GM21526 (cell line): ENCODE measurements around the gene PKNOX2.

Experiments used
- ATAC-seq: cut with Tn5 transposase; IDR thresholded peaks from one replicate; pipeline ENCODE4 v1.9.1; 2021; ENCODE audit warnings: moderate library complexity; ENCODE audit not compliant: unreplicated experiment, low FRiP score

PKNOX2 gene

DNA sequence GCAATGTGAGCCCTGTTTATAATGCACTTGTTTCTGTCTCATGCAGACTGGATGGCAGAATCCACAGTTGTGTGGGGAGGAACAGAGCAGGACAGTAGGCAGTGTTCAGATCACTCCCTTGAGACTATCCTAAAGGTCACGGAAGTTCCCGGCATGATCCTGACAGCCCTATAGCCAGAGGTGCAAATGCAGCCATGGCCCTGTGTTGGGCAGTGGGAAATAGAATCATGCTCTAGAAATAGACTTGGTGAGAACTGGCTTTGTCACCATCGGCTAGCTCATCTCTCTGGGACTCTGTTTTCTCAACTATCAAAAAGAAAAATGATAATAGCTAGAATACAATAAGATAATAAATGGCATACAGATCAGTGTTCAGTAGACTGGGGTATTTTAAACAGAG lies 208.4 kb downstream of the PKNOX2 start:
- ATAC-seq: no peak

DNA sequence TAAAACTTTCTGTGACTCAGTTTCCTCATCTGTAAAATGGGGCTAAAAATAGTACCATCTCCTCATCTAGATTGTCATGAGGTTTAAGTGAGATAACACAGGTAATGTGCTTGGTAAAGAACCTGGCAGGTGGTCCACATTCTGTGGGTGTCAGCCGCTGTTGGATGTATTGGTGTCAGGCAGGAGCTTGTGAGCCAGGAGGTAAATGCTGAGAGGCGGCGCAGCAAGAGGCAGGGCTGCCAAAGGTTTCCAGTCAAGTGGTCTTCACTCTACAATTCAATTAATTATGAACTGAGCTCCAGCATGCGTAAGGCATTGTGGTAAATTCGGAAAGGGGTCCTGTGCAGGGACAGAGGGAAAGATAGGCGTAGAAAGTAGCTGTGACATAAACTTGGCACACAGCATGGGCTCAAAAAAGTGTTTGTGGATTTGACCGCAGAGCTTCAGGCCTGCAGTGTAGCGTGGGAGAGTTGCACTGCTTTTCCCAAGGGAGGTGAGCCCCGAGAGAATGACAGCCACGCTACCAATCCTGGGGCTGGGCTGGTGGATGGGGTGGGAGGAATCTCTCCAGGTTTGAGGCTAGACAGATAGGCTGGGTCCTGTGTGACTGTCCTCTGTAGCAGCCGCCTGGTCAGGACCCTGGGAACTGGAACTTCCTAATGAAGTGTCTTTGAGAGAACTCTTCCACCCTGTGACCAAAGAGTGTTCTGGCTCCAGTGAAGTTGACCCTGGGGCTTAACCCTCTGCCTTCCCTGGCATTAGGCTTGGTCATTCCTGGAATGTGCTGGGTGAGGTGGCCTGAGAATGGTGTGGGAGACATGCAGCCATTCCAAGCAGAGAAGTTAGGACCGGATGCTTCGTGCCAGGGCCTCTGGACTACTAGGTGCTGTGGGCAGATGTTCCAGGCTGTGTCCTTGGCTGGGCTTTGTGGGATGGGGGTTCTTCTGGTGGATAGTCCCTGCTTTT lies 209.2 kb downstream of the PKNOX2 start:
- no peak for ATAC-seq

DNA sequence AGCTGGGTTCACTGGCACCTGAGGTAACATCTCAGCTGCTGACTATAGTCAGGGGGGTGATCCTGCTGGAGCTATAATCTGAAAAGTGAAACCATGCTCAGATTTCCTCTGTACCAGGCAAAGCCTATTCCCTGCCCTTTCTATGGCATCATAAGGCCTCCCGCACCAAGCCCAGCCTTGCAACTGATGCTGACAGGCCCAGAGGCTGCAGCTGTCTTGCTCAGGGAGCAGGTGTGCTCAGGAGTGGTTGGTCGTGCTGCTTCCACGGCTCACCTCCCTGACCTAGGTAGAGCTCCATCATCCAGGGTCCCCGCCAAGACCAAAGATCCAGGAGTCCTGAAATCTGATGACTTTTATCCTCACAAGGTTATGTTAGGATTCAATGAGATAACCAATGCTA lies 209.8 kb downstream of the PKNOX2 start:
- ATAC-seq: no peak

DNA sequence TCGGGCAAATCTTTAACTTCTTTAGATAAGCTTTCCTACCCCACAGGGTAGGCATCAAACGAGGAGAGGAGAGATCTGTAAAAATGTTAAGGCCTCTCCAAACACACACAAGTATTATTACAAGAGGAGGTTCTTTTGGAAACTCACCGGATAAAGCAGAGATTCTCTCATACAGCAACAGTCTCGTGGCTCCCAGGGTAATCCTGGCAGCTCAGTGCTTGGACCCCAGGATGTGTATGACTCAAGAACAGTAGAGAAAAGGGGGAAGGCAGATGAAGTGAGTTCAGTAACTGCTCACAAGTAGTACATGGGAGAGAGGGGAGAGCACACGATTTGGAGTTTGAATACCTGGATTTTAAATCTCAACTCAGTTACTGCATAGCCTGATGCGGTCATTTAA lies 210.6 kb downstream of the PKNOX2 start:
- no peak for ATAC-seq

DNA sequence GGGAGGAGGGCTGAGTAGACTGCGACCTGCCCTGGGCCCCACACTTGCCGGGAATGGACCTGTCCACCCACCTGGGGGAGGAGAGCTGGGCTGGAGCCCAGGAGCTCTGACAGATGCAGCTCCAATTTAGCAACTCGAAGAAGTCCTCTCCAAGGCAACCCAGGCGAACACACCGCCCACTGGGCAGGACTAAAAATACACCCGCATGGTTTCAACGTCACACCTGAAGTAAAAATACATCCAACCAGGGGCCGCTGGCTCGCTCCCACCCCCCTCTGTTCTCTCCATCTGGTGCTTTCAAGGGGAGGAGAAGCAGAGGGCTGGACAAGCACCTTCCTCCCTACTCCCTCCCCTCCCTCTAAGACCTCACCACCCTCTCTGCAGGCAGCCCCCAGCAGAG lies 211.6 kb downstream of the PKNOX2 start:
- ATAC-seq: no peak

- no peak for ATAC-seq
Observed at GRCh38 chr11:125376856-125377255, 212.3 kb downstream of the PKNOX2 start.

GRCh38 chr11:125378083-125378482 lies 213.5 kb downstream of the PKNOX2 start:
- no peak for ATAC-seq

DNA sequence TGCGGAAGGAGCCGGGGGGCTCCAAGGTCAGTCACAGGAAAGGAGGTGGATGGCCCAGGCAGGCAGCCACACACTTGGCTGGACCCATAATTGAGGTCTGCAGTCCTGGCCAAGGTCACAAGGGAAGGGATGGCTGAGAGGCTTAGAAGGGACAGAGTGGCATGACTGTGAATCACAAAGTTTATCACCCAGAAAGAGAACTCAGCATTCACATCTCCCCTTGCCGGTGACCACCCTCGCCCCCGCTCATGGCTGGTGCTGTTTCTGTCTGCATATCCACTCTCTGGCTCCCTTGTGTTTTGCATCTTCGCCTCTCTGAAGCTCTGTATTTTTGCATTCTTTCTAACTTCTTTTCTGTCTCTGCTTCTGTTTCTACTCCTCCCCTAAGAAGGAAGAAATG lies 214.0 kb downstream of the PKNOX2 start:
- no peak for ATAC-seq

DNA sequence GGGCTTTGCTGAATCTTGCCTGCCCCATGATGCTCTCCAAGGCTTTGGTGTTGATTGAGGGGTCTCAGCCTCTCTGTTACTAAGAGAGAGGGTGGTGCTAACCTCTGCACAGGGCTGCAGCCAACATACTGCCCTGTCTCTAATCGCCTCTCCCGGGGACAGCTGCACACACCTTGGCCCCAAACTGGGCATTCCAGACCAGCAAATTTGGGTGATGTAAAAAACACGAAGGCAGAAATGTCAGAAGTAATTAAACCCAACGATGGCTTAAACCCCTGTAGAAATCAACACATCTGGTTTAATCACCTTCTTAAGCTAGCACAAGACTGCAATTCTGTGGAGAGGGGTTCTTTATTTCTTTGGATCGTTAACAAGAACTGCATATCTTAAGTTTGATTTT lies 215.0 kb downstream of the PKNOX2 start:
- ATAC-seq: no peak

- ATAC-seq: no peak
Observed at GRCh38 chr11:125379981-125380380, 215.4 kb downstream of the PKNOX2 start.

DNA sequence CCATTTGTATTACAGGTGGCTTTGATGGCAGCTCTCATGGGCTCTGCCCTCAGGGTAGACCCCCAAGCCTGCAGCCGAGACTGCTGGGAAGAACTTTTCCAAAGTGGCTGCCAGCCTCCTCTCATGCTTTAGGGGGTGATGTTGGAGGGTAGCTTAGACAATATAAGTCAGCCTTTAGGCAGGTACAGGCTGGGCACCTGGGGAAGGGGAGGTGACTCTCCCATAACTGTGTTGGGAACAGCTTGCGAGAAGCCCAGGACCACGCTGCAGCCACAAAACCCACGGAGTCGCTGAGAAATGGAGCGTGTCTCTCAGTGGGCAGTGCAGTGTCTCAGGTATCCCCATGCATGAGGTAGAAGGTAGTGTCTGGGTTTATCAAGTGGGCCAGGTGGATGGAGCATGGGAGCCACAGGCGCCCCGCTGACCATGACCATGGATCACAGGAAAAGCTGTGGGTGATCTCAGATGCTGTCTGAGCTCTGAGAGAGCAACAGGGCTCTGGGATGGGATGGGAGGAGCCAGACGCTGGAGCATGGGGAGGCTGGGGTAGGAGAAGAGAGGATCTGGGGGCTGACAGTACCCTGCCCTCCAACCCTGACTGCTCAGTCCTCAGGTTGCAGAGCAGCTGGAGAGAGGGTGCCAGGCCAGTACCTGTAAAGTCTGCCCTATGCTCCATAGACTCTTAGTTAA lies 216.3 kb downstream of the PKNOX2 start:
- ATAC-seq: no peak

DNA sequence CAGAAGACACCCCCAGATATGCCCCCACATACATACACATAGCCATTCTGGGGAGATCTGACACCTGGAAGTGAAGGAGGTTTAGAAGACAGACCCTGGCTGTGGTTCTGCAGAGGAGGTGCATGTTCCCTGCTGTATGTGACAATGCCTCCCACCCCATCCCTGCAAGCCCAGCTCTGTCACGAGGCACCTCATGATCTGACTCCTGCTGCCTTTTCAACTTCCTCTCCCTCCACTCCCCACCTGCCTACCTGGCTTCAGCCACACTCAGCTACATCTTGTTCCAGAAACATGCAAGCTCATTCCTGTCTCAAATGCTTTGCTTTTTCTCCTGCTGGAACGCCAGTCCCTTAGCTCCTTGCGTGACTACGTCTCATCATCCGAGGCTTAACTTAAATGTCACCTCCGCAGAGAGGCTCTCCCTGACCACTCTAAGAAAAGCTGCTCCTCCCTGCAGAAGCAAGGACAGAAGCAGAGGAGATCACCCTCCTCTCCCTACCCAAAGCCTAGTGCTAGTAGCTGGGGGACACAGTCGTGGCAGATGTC lies 217.0 kb downstream of the PKNOX2 start:
- no peak for ATAC-seq

DNA sequence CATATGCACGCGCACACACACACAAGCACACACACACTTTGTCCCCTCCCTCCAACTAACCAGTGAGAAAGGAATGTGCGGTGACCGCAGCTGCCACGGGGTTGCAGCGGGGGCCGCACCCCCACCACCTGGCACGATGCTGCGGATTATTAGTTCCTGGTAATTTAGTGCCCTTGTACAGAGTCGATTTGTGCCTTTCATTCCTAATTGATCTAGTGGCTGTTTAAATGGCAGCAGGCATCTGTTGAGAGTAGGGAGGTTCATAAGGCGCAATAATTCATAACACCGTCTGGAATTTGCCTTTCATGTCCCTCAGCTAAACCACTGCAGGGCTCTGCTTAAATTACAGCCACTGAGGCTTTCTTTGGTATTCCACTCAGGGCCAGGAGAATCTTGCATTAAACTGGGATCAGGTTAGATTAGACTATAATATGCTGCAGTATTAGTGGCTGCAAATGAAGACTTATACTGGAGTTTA lies 217.8 kb downstream of the PKNOX2 start:
- no peak for ATAC-seq

DNA sequence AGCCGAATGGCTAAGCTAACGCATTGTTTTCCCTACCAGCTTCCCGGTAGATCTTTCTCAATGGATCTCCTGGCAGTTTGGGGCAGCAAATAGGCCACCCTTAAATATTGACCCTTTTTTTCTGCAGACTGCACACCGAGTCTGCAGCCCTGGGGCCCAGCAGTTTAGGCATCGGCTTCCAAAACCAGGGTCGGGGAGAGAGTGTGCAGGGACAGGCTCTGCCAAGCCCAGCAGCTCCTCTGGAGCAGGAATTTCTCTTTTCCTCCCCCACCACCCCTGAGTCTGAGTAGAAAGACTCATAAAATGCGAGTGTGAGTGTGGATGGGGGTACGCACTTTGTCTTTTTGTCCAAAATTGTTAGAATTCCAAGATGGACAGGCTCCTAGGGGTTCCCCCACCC lies 218.3 kb downstream of the PKNOX2 start:
- no peak for ATAC-seq

DNA sequence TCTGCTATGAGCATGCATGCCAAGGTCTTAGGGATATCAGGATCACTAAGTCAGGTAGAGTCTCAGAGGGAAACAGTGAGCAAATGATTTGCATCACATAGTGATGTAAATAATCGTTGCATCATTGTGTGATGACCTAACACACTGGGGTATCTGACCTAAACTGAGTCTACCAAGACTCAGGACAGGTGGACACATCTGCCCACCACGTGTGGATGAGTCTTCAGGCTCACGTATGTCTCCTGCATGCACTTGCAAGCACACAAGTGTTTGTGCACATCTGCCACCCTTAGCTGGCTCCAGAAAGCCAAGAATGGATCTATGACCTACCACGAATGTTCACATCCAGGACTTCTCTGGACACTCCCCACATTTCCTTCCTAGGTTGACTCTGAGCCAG lies 220.3 kb downstream of the PKNOX2 start:
- ATAC-seq: no peak

DNA sequence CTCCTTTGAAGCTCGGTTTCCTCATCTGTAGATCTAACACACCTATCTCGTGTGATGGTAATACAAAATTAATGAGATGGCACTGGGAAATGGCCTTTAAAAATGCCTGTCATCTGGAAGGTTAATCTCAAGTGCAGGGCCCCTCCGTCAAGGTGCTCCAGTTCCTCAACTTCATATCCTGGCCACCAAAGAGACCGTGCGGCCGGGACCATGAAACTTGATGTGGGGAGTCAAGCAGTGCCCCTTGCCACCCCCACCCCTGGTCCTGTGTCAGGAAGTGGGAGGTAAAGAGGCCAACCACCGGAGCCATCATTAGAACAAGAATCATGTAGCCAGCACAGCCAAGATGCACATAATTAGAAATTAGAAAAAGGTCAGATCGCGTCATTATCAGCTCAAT lies 223.3 kb downstream of the PKNOX2 start:
- ATAC-seq: no peak

GRCh38 chr11:125388611-125389010 lies 224.1 kb downstream of the PKNOX2 start:
- ATAC-seq: no peak

GRCh38 chr11:125389339-125390166 lies 225.0 kb downstream of the PKNOX2 start:
- no peak for ATAC-seq

GRCh38 chr11:125390946-125391345 lies 226.4 kb downstream of the PKNOX2 start:
- ATAC-seq: no peak

DNA sequence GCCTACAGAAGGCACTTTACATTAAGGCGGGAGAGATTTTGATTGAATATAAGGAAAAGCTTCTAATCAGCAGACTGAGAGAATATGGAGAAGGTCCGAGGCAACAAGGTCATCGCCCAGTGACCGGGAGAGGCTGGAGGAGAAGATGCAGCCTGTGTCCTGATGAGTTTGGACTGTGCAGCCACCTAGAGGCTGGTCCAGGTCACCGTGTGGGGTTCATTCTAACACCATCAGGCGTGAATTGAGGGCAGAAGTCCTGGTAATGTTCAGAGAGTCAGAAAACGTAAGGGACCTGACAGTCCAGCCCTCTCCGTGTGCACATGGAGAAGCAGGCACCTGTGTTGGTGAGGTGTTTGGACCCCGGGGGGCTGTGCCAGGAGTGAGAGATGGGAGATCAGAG lies 228.8 kb downstream of the PKNOX2 start:
- no peak for ATAC-seq

DNA sequence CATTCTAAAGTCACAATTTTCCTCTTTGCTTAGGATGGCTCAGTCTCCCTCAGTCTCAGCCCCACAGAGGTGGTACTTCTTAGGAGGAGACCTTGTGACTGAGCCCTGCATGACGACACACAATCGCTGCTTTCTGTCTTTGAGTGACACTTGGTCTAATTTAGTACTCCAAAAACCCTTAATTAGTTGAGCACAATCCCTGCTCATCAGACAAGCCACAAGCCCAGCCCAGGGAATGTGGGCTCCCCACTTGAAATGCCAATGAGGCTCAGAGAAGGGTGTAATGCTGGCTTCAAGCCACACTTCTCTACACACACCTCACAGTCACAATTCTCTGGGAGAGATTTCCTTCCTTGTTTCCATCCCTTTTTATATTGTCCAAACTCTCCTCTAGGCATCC lies 229.7 kb downstream of the PKNOX2 start:
- no peak for ATAC-seq
